H9 (cell line): ENCODE results near the gene PHAX. TPM values are rescaled to one million over a fixed set of nuclear protein-coding genes. Genes with fewer than 3 reads are reported as not detected.
A peak's percentile ranks its signal among the peaks of the same experiment; 100 is the strongest.

Source experiments
- DNase-seq: peaks from one replicate; pipeline ENCODE4 v3.0.0-alpha.2; 2017
- H2AFZ ChIP-seq: one replicate; pipeline ENCODE4 v1.6.1; 2013; ENCODE audit warnings: mild to moderate bottlenecking, low read length, control low read depth, moderate library complexity
- H2AK5ac ChIP-seq: 2 replicates; pipeline ENCODE4 v1.6.1; 2013; ENCODE audit warnings: low read length, control low read depth, mixed read lengths; ENCODE audit not compliant: insufficient read length
- H2BK120ac ChIP-seq: one replicate; pipeline ENCODE4 v1.6.1; 2013; ENCODE audit warnings: low read depth, mild to moderate bottlenecking, low read length, control low read depth, inconsistent platforms; ENCODE audit not compliant: poor library complexity, severe bottlenecking
- H2BK12ac ChIP-seq: 2 replicates; pipeline ENCODE4 v1.6.1; 2013; ENCODE audit warnings: low read length, control low read depth, mixed read lengths, low read depth; ENCODE audit not compliant: insufficient read length
- H2BK15ac ChIP-seq: 2 replicates; pipeline ENCODE4 v1.6.1; 2013; ENCODE audit warnings: low read depth, low read length, control low read depth
- H2BK20ac ChIP-seq: one replicate; pipeline ENCODE4 v1.6.1; 2013; ENCODE audit warnings: low read depth, mild to moderate bottlenecking, low read length, control low read depth, inconsistent platforms; ENCODE audit not compliant: poor library complexity, severe bottlenecking
- H2BK5ac ChIP-seq: 2 replicates; pipeline ENCODE4 v1.6.1; 2013; ENCODE audit warnings: low read length, control low read depth, mixed read lengths; ENCODE audit not compliant: insufficient read length
- H3K14ac ChIP-seq: 2 replicates; pipeline ENCODE4 v1.6.1; 2013; ENCODE audit warnings: low read length, control low read depth; ENCODE audit not compliant: insufficient read depth
- H3K18ac ChIP-seq: 2 replicates; pipeline ENCODE4 v1.6.1; 2013; ENCODE audit warnings: low read depth, mild to moderate bottlenecking, mixed read lengths, low read length, control low read depth; ENCODE audit not compliant: insufficient read length
- H3K23ac ChIP-seq: 2 replicates; pipeline ENCODE4 v1.6.1; 2013; ENCODE audit warnings: low read length, control low read depth, mixed read lengths, low read depth; ENCODE audit not compliant: insufficient read length
- H3K23me2 ChIP-seq: 2 replicates; pipeline ENCODE4 v1.6.1; 2013; ENCODE audit warnings: low read depth, mild to moderate bottlenecking, mixed read lengths, low read length, control low read depth; ENCODE audit not compliant: insufficient read length, poor library complexity, severe bottlenecking
- H3K27ac ChIP-seq: 2 replicates; pipeline ENCODE4 v1.5.1; 2013; ENCODE audit warnings: low read length, control low read depth, mixed read lengths, low read depth; ENCODE audit not compliant: insufficient read length
- H3K27me3 ChIP-seq: 2 replicates; pipeline ENCODE4 v1.6.1; 2013; ENCODE audit warnings: low read length, control low read depth, inconsistent platforms; ENCODE audit not compliant: insufficient read depth
- H3K4ac ChIP-seq: 2 replicates; pipeline ENCODE4 v1.6.1; 2013; ENCODE audit warnings: low read depth, mild to moderate bottlenecking, control low read depth, inconsistent platforms, low read length, moderate library complexity
- H3K4me1 ChIP-seq: 2 replicates; pipeline ENCODE4 v1.6.1; 2013; ENCODE audit warnings: low read length, control low read depth, inconsistent platforms; ENCODE audit not compliant: insufficient read depth
- H3K4me2 ChIP-seq: 2 replicates; pipeline ENCODE4 v1.6.1; 2013; ENCODE audit warnings: low read length, control low read depth, mixed read lengths; ENCODE audit not compliant: insufficient read length, insufficient read depth
- H3K56ac ChIP-seq: 2 replicates; pipeline ENCODE4 v1.6.1; 2013; ENCODE audit warnings: low read depth, mild to moderate bottlenecking, mixed read lengths, low read length, control low read depth; ENCODE audit not compliant: insufficient read length
- H3K79me1 ChIP-seq: 2 replicates; pipeline ENCODE4 v1.6.1; 2013; ENCODE audit warnings: low read depth, mild to moderate bottlenecking, moderate library complexity, low read length, control low read depth, inconsistent platforms; ENCODE audit not compliant: insufficient read depth, poor library complexity, severe bottlenecking
- H3K79me2 ChIP-seq: 2 replicates; pipeline ENCODE4 v1.6.1; 2013; ENCODE audit warnings: low read length, control low read depth, inconsistent platforms; ENCODE audit not compliant: insufficient read depth
- H3K9ac ChIP-seq: 2 replicates; pipeline ENCODE4 v1.6.1; 2013; ENCODE audit warnings: low read length, control low read depth, mixed read lengths; ENCODE audit not compliant: insufficient read length; ENCODE audit errors: extremely low read depth
- H3K9me3 ChIP-seq: one replicate; pipeline ENCODE4 v1.6.1; 2013; ENCODE audit warnings: low read depth, low read length, inconsistent platforms; ENCODE audit not compliant: control insufficient read depth
- H3T11ph ChIP-seq: one replicate; pipeline ENCODE4 v1.6.1; 2013; ENCODE audit warnings: mild to moderate bottlenecking, low read length, control low read depth, inconsistent platforms
- H4K20me1 ChIP-seq: one replicate; pipeline ENCODE4 v1.6.1; 2013; ENCODE audit not compliant: control insufficient read depth, insufficient read length, insufficient read depth
- H4K5ac ChIP-seq: 2 replicates; pipeline ENCODE4 v1.6.1; 2013; ENCODE audit warnings: low read depth, mild to moderate bottlenecking, mixed read lengths, low read length, control low read depth; ENCODE audit not compliant: insufficient read length
- H4K8ac ChIP-seq: replicated peaks from 2 replicates; pipeline ENCODE4 v1.6.1; 2013; ENCODE audit warnings: low read length, control low read depth, mixed read lengths, low read depth; ENCODE audit not compliant: insufficient read length
- H4K91ac ChIP-seq: 2 replicates; pipeline ENCODE4 v1.6.1; 2013; ENCODE audit warnings: low read depth, mild to moderate bottlenecking, moderate library complexity, mixed read lengths, low read length, control low read depth; ENCODE audit not compliant: insufficient read length
- H3K27ac Mint-ChIP-seq, 3 experiments: 2 replicates in 2 of 3; 3 replicates in 1 of 3; pipeline ENCODE4 v1.8.0; 2020 to 2021; ENCODE audit warnings: mixed read lengths in 3 of 3, mild to moderate bottlenecking in 1 of 3, moderate library complexity in 1 of 3
- H3K27me3 Mint-ChIP-seq: 2 replicates; pipeline ENCODE4 v1.8.0; 2021; ENCODE audit warnings: low read depth, mild to moderate bottlenecking, moderate library complexity, mixed read lengths
- H3K36me3 Mint-ChIP-seq, 3 experiments: 2 replicates in 2 of 3; 3 replicates in 1 of 3; pipeline ENCODE4 v1.8.0; 2020 to 2021; ENCODE audit warnings: low read depth in 3 of 3, mixed read lengths in 3 of 3; ENCODE audit not compliant: insufficient read depth in 1 of 3
- H3K4me1 Mint-ChIP-seq, 2 experiments: 2 replicates each; pipeline ENCODE4 v1.8.0; 2020; ENCODE audit warnings: mixed read lengths in 2 of 2
- H3K4me3 Mint-ChIP-seq, 2 experiments: 2 replicates in 1 of 2; 3 replicates in 1 of 2; pipeline ENCODE4 v1.8.0; 2020 to 2021; ENCODE audit warnings: mild to moderate bottlenecking in 2 of 2, mixed read lengths in 2 of 2, moderate library complexity in 1 of 2
- H3K9me3 Mint-ChIP-seq, 2 experiments: 2 replicates in 1 of 2; 3 replicates in 1 of 2; pipeline ENCODE4 v1.8.0; 2020; ENCODE audit warnings: mild to moderate bottlenecking in 2 of 2, mixed read lengths in 2 of 2, moderate library complexity in 1 of 2
- CTCF ChIP-seq: fragments of 200-600 bp; sonication (generic); conservative IDR thresholded peaks from 3 replicates; pipeline ENCODE4 v1.8.0; 2021; ENCODE audit warnings: antibody characterized with exemption, mild to moderate bottlenecking
- WGBS: extraction: QIAGEN DNeasy Blood & Tissue Kit; methylation state at CpG from one replicate; pipeline ENCODE4 v1.1.7; 2013; ENCODE audit warnings: missing lambda C conversion rate, low lambda C conversion rate, mixed read lengths; ENCODE audit not compliant: insufficient read length; ENCODE audit errors: extremely low coverage; 5-methylcytosine and 5-hydroxymethylcytosine counted together
- long read RNA-seq: library from polyadenylated mRNA; unstranded; transcript quantifications from one replicate; pipeline ENCODE4 v2.0.0, GENCODE V29; 2020
- total RNA-seq: library from RNA; stranded (reverse); gene quantifications from 2 replicates; pipeline ENCODE4 v1.2.1, GENCODE V29; 2021

PHAX gene
- 62.9 and 65.6 TPM in 2 replicates for total RNA-seq
- long read RNA-seq, full-length matches to known transcripts = 219 of 312 reads
- long read RNA-seq, partial matches to known transcripts = 62 of 312 reads
- long read RNA-seq, other reads (novel, unspliced or antisense) = 31 of 312 reads

DNA sequence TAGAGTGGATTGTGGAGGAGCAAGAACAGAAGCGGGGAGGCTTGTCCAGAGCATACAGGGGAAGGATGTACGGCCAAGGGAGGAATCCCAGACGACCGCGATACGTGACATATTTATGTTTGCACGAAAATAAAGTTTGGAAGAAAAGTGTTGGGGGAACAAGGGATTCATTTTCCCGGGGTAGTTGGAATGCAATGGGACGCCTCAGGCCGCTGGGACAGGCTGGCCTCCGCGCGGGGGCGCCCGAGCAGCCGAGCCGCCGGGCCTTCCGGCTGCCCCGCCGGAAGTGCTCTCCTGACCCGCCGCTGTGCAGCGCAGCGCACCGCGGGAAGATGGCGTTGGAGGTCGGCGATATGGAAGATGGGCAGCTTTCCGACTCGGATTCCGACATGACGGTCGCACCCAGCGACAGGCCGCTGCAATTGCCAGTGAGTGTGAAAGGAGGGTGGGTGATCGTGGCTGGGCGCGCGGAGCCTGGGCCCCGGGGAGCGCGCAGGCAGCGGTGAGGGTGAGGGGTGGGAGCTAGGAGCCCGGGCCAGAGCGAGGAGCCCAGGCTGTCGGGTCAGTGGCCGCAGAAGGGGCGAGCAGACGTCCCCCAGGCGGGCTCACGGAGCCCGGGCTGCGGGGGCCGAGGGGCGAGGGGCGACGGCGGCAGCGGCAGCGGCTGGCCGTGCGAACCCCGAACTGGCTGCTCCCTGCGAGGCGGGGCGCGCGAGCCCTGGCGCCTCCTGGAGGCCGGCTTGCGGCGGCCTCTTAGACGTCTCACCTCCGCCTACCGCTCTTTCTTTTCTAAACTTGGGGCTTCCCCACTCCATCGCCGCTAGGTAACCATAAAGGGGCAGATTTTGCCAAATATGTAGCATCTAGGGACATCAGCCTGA is at the start of gene PHAX:
PHAX (plus strand) TSS at position 317 of the 881 bp plus-strand sequence; CDS start at position 333, 16 bp downstream.
- no peaks in the 10 kb centered on the region; the same call in 1 of the 2 replicates for H3K4me1 ChIP-seq
- no peaks in the 10 kb centered on the region for H3K79me1 ChIP-seq
- peak within 1 kb of the TSS; percentile 94 for H3K18ac ChIP-seq
- H2AK5ac ChIP-seq = no peak within 1 kb of the TSS
- H3K23me2 ChIP-seq = peaks cover 4% of the 10 kb centered on the region
- peaks cover 17% of the 10 kb centered on the region for H3K79me2 ChIP-seq
- Mint-ChIP-seq H3K4me1 (peaks cover 37 to 40% of the 10 kb centered on the region in 2 experiments), H3K4me3 (peak within 1 kb of the TSS; percentile 99 to 100), H3K27me3 (no peaks in the 10 kb centered on the region; the same call in 1 of the 2 replicates), H3K9me3 (no peaks in the 10 kb centered on the region), H3K36me3 (peaks cover 18 to 33% (median 29%) of the 10 kb centered on the region in 3 experiments; a peak in 6 of 7 replicates), H3K27ac (peak within 1 kb of the TSS; percentile 96 to 100 (median 100))
- no peak within 1 kb of the TSS for H4K91ac ChIP-seq
- peak within 1 kb of the TSS; percentile 98 for H4K5ac ChIP-seq
- H2BK15ac ChIP-seq = no peak within 1 kb of the TSS
- H2BK20ac ChIP-seq = no peak within 1 kb of the TSS
- TF ChIP-seq CTCF = peak; percentile 69
- H2BK12ac ChIP-seq = peak within 1 kb of the TSS; percentile 15
- no peaks in the 10 kb centered on the region for H3K27me3 ChIP-seq
- H3T11ph ChIP-seq = peak within 1 kb of the TSS; percentile 55
- peak; percentile 85 for DNase-seq
- peak within 1 kb of the TSS; percentile 94 for H3K9ac ChIP-seq
- no peak within 1 kb of the TSS; the same call in 1 of the 2 replicates for H3K4ac ChIP-seq
- peak within 1 kb of the TSS; percentile 89 for H3K14ac ChIP-seq
- peak within 1 kb of the TSS; percentile 92 for H3K27ac ChIP-seq
- H2BK120ac ChIP-seq = no peak within 1 kb of the TSS
- no peak within 1 kb of the TSS for H4K8ac ChIP-seq
- H2AFZ ChIP-seq = peak within 1 kb of the TSS; percentile 74
- H4K20me1 ChIP-seq = no peaks in the 10 kb centered on the region
- WGBS = no CpG with 5 or more reads among the region's 79 CpGs
- peak within 1 kb of the TSS; percentile 23 for H2BK5ac ChIP-seq
- no peak within 1 kb of the TSS for H3K23ac ChIP-seq
- H3K56ac ChIP-seq = peak within 1 kb of the TSS; percentile 68
- peak within 1 kb of the TSS; percentile 79 for H3K4me2 ChIP-seq
- H3K9me3 ChIP-seq = no peaks in the 10 kb centered on the region
